MM.1S (cell line): ENCODE measurements around the gene LRRC4C.

Source experiments
- DNase-seq: peaks from one replicate; pipeline ENCODE4 v3.0.0-alpha.2; 2015
- H2AFZ ChIP-seq: fragments of 300-600 bp; sonication (generic); 2 replicates; pipeline ENCODE4 v1.6.0; 2016; ENCODE audit warnings: antibody characterized with exemption, low read length
- H3F3A ChIP-seq: fragments of 300-600 bp; sonication (generic); 2 replicates; pipeline ENCODE4 v1.6.1; 2016; ENCODE audit warnings: mild to moderate bottlenecking, antibody characterized with exemption, low read length, moderate library complexity, mixed read lengths; ENCODE audit not compliant: insufficient read depth
- H3K27ac ChIP-seq: fragments of 300-600 bp; sonication (generic); 2 replicates; pipeline ENCODE4 v1.5.1; 2016; ENCODE audit warnings: mild to moderate bottlenecking, low read length
- H3K27me3 ChIP-seq: fragments of 300-600 bp; sonication (generic); replicated peaks from 2 replicates; pipeline ENCODE4 v1.6.0; 2016; ENCODE audit warnings: low read length; ENCODE audit not compliant: insufficient read depth
- H3K36me3 ChIP-seq: fragments of 300-600 bp; sonication (generic); replicated peaks from 2 replicates; pipeline ENCODE4 v1.6.1; 2016; ENCODE audit warnings: mild to moderate bottlenecking, low read length, mixed read lengths; ENCODE audit not compliant: insufficient read depth
- H3K4me1 ChIP-seq: fragments of 300-600 bp; sonication (generic); 2 replicates; pipeline ENCODE4 v1.6.1; 2016; ENCODE audit warnings: low read length, mixed read lengths
- H3K4me2 ChIP-seq: fragments of 300-600 bp; sonication (generic); 2 replicates; pipeline ENCODE4 v1.6.0; 2016; ENCODE audit warnings: low read depth, low read length
- H3K4me3 ChIP-seq: fragments of 300-600 bp; sonication (generic); 2 replicates; pipeline ENCODE4 v1.5.1; 2016; ENCODE audit warnings: low read length, mixed read lengths
- H3K79me2 ChIP-seq: fragments of 300-600 bp; sonication (generic); 2 replicates; pipeline ENCODE4 v1.6.1; 2016; ENCODE audit warnings: mixed run types, low read length, mixed read lengths
- H3K9ac ChIP-seq: fragments of 300-600 bp; sonication (generic); 2 replicates; pipeline ENCODE4 v1.6.1; 2016; ENCODE audit warnings: low read length, mixed read lengths
- H3K9me2 ChIP-seq: fragments of 300-600 bp; sonication (generic); replicated peaks from 2 replicates; pipeline ENCODE4 v1.6.1; 2016; ENCODE audit warnings: mild to moderate bottlenecking, low read length, mixed read lengths; ENCODE audit not compliant: insufficient read depth
- H3K9me3 ChIP-seq: fragments of 300-600 bp; sonication (generic); replicated peaks from 2 replicates; pipeline ENCODE4 v1.6.1; 2016; ENCODE audit warnings: mild to moderate bottlenecking, low read length, mixed read lengths; ENCODE audit not compliant: insufficient read depth
- H4K20me1 ChIP-seq: fragments of 300-600 bp; sonication (generic); 2 replicates; pipeline ENCODE4 v1.6.1; 2016; ENCODE audit warnings: mild to moderate bottlenecking, low read length, moderate library complexity, mixed read lengths; ENCODE audit not compliant: insufficient read depth
- EZH2 ChIP-seq: fragments of 300-600 bp; sonication (generic); optimal IDR thresholded peaks from 2 replicates; pipeline ENCODE3; 2017; ENCODE audit warnings: low read depth, mild to moderate bottlenecking, antibody characterized with exemption, low read length, mixed read lengths
- EZH2phosphoT487 ChIP-seq: fragments of 300-600 bp; sonication (generic); IDR thresholded peaks from 2 replicates; pipeline ENCODE4 v1.6.1; 2018; ENCODE audit warnings: antibody characterized with exemption, low read length
- TF ChIP-seq, protein P1 (sequence below): fragments of 300-600 bp; sonication (generic); IDR thresholded peaks from 2 replicates; pipeline ENCODE4 v1.5.1; 2016; ENCODE audit warnings: antibody characterized with exemption, low read length, mixed read lengths

The LRRC4C gene

DNA sequence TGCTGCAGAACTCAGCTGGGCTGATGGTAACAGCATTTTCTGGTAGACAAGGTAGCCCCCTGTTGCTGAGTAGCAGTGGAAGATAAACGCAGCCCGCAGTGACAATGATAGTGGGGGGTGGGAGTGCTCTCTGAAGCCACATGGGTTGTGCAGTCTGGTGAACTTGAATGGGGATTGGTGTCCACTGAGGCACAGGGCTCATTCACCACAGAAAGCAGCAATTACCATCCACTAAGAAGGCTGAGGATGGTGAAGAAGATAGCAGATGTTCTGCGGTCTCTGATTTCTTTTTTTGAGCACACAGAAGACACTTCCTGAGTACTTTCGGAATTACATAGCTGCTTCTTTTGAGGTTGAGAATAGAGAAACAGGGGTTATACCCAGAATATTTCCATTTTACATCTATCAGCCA lies 150.3 kb downstream of the LRRC4C start:
- H3K4me3 ChIP-seq = peak overlapping the region; percentile 64
- peaks cover 41% of the 10 kb centered on the region for H3K4me1 ChIP-seq
- H2AFZ ChIP-seq = peak overlapping the region; percentile 2; the same call in 1 of the 2 replicates
- H3K27me3 ChIP-seq = no peaks in the 10 kb centered on the region
- peak; percentile 90 for DNase-seq
- H3K9me2 ChIP-seq = no peaks in the 10 kb centered on the region
- no peaks in the 10 kb centered on the region for H3K9me3 ChIP-seq
- H3K36me3 ChIP-seq = no peaks in the 10 kb centered on the region
- peak overlapping the region; percentile 86 for H3K4me2 ChIP-seq
- TF ChIP-seq, protein P1, sequence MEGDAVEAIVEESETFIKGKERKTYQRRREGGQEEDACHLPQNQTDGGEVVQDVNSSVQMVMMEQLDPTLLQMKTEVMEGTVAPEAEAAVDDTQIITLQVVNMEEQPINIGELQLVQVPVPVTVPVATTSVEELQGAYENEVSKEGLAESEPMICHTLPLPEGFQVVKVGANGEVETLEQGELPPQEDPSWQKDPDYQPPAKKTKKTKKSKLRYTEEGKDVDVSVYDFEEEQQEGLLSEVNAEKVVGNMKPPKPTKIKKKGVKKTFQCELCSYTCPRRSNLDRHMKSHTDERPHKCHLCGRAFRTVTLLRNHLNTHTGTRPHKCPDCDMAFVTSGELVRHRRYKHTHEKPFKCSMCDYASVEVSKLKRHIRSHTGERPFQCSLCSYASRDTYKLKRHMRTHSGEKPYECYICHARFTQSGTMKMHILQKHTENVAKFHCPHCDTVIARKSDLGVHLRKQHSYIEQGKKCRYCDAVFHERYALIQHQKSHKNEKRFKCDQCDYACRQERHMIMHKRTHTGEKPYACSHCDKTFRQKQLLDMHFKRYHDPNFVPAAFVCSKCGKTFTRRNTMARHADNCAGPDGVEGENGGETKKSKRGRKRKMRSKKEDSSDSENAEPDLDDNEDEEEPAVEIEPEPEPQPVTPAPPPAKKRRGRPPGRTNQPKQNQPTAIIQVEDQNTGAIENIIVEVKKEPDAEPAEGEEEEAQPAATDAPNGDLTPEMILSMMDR = no peak
- TF ChIP-seq EZH2 (no peak), EZH2phosphoT487 (no peak)
- H3K27ac ChIP-seq = peak overlapping the region; percentile 78; the same call in 1 of the 2 replicates
- H3F3A ChIP-seq = peaks cover 28% of the 10 kb centered on the region
- peak overlapping the region; percentile 23; the same call in 1 of the 2 replicates for H3K9ac ChIP-seq
- H4K20me1 ChIP-seq = no peaks in the 10 kb centered on the region
- H3K79me2 ChIP-seq = no peaks in the 10 kb centered on the region

DNA sequence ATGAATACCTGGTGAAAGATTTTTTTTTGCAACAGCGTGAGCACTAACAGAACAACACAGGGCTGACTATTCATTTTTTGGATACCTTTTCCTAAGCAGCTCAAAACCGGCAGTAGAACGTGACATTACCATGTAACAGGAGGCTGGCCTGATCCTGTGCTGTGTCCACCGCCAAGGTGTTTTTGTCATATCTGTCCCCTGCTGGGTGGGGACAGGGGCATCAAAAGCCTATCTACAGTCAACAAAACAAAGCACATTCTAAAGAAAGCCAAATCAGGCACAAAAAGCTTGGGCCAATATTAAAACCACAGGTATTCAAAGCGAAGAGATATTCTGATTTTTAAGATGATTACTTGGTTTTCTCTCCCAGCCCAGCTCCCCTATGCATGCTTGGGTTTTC lies 151.2 kb downstream of the LRRC4C start:
- DNase-seq = no peak
- H3K36me3 ChIP-seq = no peaks in the 10 kb centered on the region
- H3F3A ChIP-seq = peaks cover 28% of the 10 kb centered on the region
- H3K9me3 ChIP-seq = no peaks in the 10 kb centered on the region
- H3K9ac ChIP-seq = peak overlapping the region; percentile 29
- no peaks in the 10 kb centered on the region for H3K27me3 ChIP-seq
- H3K9me2 ChIP-seq = no peaks in the 10 kb centered on the region
- H3K4me1 ChIP-seq = peaks cover 41% of the 10 kb centered on the region
- H3K27ac ChIP-seq = peak overlapping the region; percentile 78; the same call in 1 of the 2 replicates
- no peaks in the 10 kb centered on the region for H4K20me1 ChIP-seq
- TF ChIP-seq EZH2 = no peak
- TF ChIP-seq, protein P1 = no peak
- no peak for TF ChIP-seq EZH2phosphoT487
- H3K4me2 ChIP-seq = peak overlapping the region; percentile 86; the same call in 1 of the 2 replicates
- H3K79me2 ChIP-seq = no peaks in the 10 kb centered on the region
- peak overlapping the region; percentile 1; the same call in 1 of the 2 replicates for H3K4me3 ChIP-seq
- 0 out of 2 replicates have a peak overlapping the region, but pooled peaks have one; percentile 2 for H2AFZ ChIP-seq

DNA sequence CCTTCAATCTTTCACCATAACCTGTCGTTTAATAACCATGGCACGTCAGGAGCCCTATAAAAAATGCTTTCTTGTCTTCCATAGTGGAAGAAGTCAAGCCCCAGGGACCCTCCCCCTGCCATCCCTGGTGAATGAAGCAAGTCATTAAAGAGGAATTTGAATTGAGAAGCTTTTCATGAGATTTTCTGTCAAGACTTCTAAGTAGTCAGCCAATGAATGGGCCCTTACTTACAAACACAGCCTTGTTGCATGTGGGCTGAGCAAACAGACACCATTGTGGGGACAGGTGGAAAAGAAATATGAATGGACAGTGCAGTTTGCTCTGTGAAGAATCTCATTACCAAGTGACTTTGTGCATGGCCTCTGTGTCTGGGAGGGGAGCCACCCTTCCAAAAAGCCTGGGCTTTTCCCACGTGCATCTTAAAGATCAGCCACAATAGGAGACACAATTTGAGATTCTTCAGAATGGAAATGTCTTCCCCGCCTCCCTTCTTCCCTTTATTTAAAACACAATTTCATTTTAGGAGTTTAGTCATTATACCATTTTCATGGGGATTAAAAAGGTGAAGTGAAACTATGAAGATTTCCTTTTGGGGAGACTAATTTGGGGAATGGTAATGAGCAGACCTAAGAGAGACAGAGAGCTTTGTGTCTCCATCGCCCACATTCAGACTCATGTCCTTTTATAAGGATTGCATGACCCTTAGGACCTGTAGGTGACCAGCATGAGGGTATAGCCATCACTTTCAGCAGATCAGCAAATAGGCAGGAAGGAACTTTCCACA lies 152.0 kb downstream of the LRRC4C start:
- H3K9me3 ChIP-seq = no peaks in the 10 kb centered on the region
- H3K4me3 ChIP-seq = no peak overlapping the region
- H3K27ac ChIP-seq = peak overlapping the region; percentile 5; the same call in 1 of the 2 replicates
- H4K20me1 ChIP-seq = no peaks in the 10 kb centered on the region
- H3K9me2 ChIP-seq = no peaks in the 10 kb centered on the region
- no peaks in the 10 kb centered on the region for H3K27me3 ChIP-seq
- H3K36me3 ChIP-seq = no peaks in the 10 kb centered on the region
- no peak overlapping the region for H3K9ac ChIP-seq
- no peaks in the 10 kb centered on the region for H3K79me2 ChIP-seq
- peaks cover 28% of the 10 kb centered on the region for H3F3A ChIP-seq
- 0 out of 2 replicates have a peak overlapping the region, but pooled peaks have one; percentile 14 for H2AFZ ChIP-seq
- no peak for DNase-seq
- peaks cover 41% of the 10 kb centered on the region for H3K4me1 ChIP-seq
- no peak for TF ChIP-seq EZH2phosphoT487
- no peak for TF ChIP-seq EZH2
- TF ChIP-seq, protein P1 = no peak
- peak overlapping the region; percentile 86; the same call in 1 of the 2 replicates for H3K4me2 ChIP-seq
